ENCODE data around the gene ACBD7.

ACBD7 gene

GRCh38 chr10:15123749-15124184 is 35.2 kb upstream of the ACBD7 start:
- no peak for TF ChIP-seq CTCF (IDR thresholded peaks at IDR 0.05; ENCODE audit: low read depth, low read length)
- H3K4me3 ChIP-seq (ENCODE audit: low read depth, low read length) = no peak overlapping the region

GRCh38 chr10:15122477-15123030 is 34.0 kb upstream of the ACBD7 start:
- TF ChIP-seq CTCF (IDR thresholded peaks at IDR 0.05; ENCODE audit: low read depth, low read length) = no peak
- no peak overlapping the region for H3K4me3 ChIP-seq (ENCODE audit: low read depth, low read length)

GRCh38 chr10:15121707-15122106 is 33.1 kb upstream of the ACBD7 start:
- H3K4me3 ChIP-seq (ENCODE audit: low read depth, low read length) = no peak overlapping the region
- TF ChIP-seq CTCF (IDR thresholded peaks at IDR 0.05; ENCODE audit: low read depth, low read length) = no peak

GRCh38 chr10:15120523-15120922 is 31.9 kb upstream of the ACBD7 start:
- no peak for TF ChIP-seq CTCF (IDR thresholded peaks at IDR 0.05; ENCODE audit: low read depth, low read length)
- no peak overlapping the region for H3K4me3 ChIP-seq (ENCODE audit: low read depth, low read length)

- no peak overlapping the region for H3K4me3 ChIP-seq (ENCODE audit: low read depth, low read length)
- TF ChIP-seq CTCF (IDR thresholded peaks at IDR 0.05; ENCODE audit: low read depth, low read length) = no peak
These were observed 30.0 kb upstream of the ACBD7 start for GRCh38 chr10:15118615-15119014.

- no peak overlapping the region for H3K4me3 ChIP-seq (ENCODE audit: low read depth, low read length)
- no peak for TF ChIP-seq CTCF (IDR thresholded peaks at IDR 0.05; ENCODE audit: low read depth, low read length)
These were observed 27.6 kb upstream of the ACBD7 start for GRCh38 chr10:15116225-15116624.

- TF ChIP-seq CTCF (IDR thresholded peaks at IDR 0.05; ENCODE audit: low read depth, low read length) = no peak
- no peak overlapping the region for H3K4me3 ChIP-seq (ENCODE audit: low read depth, low read length)
These were observed 25.2 kb upstream of the ACBD7 start for GRCh38 chr10:15113766-15114165.

Data from WI38 (cell line).